GM12878 (cell line): ENCODE measurements around the gene FOXK2. TPM values are rescaled to one million over a fixed set of nuclear protein-coding genes. Genes with fewer than 3 reads are reported as not detected.
"Not testable (repeated sequence)": the region's sequence is repeated elsewhere in the genome, so short reads cannot be mapped to it uniquely, and the experiment has no call there.

Experiments used
- ATAC-seq: fragments of 200-7000 bp; cut with Tn5 transposase; 3 replicates; pipeline ENCODE4 v1.9.1; 2020; ENCODE audit warnings: mild to moderate bottlenecking, moderate library complexity
- BruUV-seq: library from RNA; stranded (reverse); fragments of 400-500 nt; replicated peaks from 2 replicates; lab custom pipeline; 2021; lab: Mats Ljungman, UMichigan
- CTCF ChIA-PET: fragments of 300-600 bp; sonication (Branson Sonifier 250); formaldehyde crosslinking; extraction: SDS; loops from one replicate; lab custom pipeline; 2021; ENCODE audit warnings: inconsistent platforms; lab: Yijun Ruan, JAX
- POLR2A ChIA-PET: fragments of 350-600 bp; formaldehyde crosslinking; extraction: SDS; loops from one replicate; lab custom pipeline; 2021; ENCODE audit warnings: inconsistent platforms; lab: Charles Lee
- RAD21 ChIA-PET: fragments of 300-600 bp; sonication (Branson Sonifier 250); formaldehyde crosslinking; loops from one replicate; lab custom pipeline; 2023; ENCODE audit warnings: antibody characterized with exemption; ENCODE audit not compliant: unreplicated experiment; lab: Charles Lee
- SMC1A ChIA-PET: fragments of 300-600 bp; sonication (Branson Sonifier 250); formaldehyde crosslinking; loops from one replicate; lab custom pipeline; 2023; ENCODE audit not compliant: unreplicated experiment, uncharacterized antibody; lab: Charles Lee
- DNase-seq: peaks from one replicate; pipeline ENCODE4 v3.0.0-alpha.2; 2011; ENCODE audit warnings: low read depth, low spot score
- FAIRE-seq: peaks from 3 replicates; lab custom pipeline; 2011; peaks lifted over from hg19 to GRCh38; lab: Jason Lieb, UNC
- H2AFZ ChIP-seq: 2 replicates; pipeline ENCODE4 v1.6.0; 2011; ENCODE audit warnings: low read depth, low read length, control low read depth; ENCODE audit not compliant: control insufficient read depth
- H3K27ac ChIP-seq: 2 replicates; pipeline ENCODE4 v1.5.1; 2011; ENCODE audit warnings: control low read depth; ENCODE audit not compliant: control insufficient read depth, insufficient read depth
- H3K27me3 ChIP-seq, 2 experiments: replicated peaks in 1 of 2; 2 replicates each; pipeline versions ENCODE4 v1.6.0 to v1.6.1; 2011; ENCODE audit warnings: low read length in 1 of 2; ENCODE audit not compliant: control insufficient read depth in 2 of 2, insufficient read depth in 2 of 2
- H3K36me3 ChIP-seq, 2 experiments: 2 replicates each; pipeline ENCODE4 v1.5.1; 2011; ENCODE audit warnings: low read length in 1 of 2; ENCODE audit not compliant: control insufficient read depth in 2 of 2, insufficient read depth in 2 of 2
- H3K4me1 ChIP-seq: 2 replicates; pipeline ENCODE4 v1.6.1; 2011; ENCODE audit warnings: mild to moderate bottlenecking, low read length, moderate library complexity, mixed read lengths; ENCODE audit not compliant: control insufficient read depth, insufficient read depth
- H3K4me2 ChIP-seq: 2 replicates; pipeline ENCODE4 v1.6.0; 2011; ENCODE audit warnings: control low read depth; ENCODE audit not compliant: control insufficient read depth, insufficient read depth
- H3K4me3 ChIP-seq: fragments of 200-600 bp; sonication (generic); 2 replicates; pipeline ENCODE4 v1.5.1; 2016
- H3K79me2 ChIP-seq: 2 replicates; pipeline ENCODE4 v1.6.0; 2011; ENCODE audit warnings: low read length; ENCODE audit not compliant: control insufficient read depth, insufficient read depth
- H3K9ac ChIP-seq: 2 replicates; pipeline ENCODE4 v1.8.0; 2011; ENCODE audit warnings: low read length, control low read depth, mixed read lengths; ENCODE audit not compliant: control insufficient read depth, insufficient read depth
- H3K9me3 ChIP-seq: replicated peaks from 3 replicates; pipeline ENCODE4 v1.5.1; 2011; ENCODE audit warnings: mild to moderate bottlenecking, low read length; ENCODE audit not compliant: control insufficient read depth, insufficient read depth
- H4K20me1 ChIP-seq: 2 replicates; pipeline ENCODE4 v1.6.0; 2011; ENCODE audit not compliant: control insufficient read depth, insufficient read depth
- ZNF687 ChIP-seq: fragments of 450-650 bp; IDR thresholded peaks from 2 replicates; pipeline ENCODE4 v1.6.1; 2017; ENCODE audit warnings: mild to moderate bottlenecking, moderate library complexity
- WGBS: methylation state at CpG from one replicate; pipeline ENCODE4 v1.1.6; 2016; ENCODE audit warnings: low lambda C conversion rate; ENCODE audit not compliant: insufficient replicate concordance, insufficient coverage; ENCODE audit errors: missing lambda C conversion rate; 5-methylcytosine and 5-hydroxymethylcytosine counted together
- in situ Hi-C: fragments of 300-500 bp; cut with MboI; formaldehyde crosslinking; loops from 9 replicates; pipeline ENCODE4 v1.14.3; 2018; ENCODE audit warnings: mixed read lengths
- intact Hi-C: fragments of 100-400 bp; cut with micrococcal nuclease; formaldehyde crosslinking; loops from one replicate; pipeline ENCODE4 v1.14.2; 2022; ENCODE audit not compliant: unreplicated experiment
- polyA plus RNA-seq, 11 experiments: library from polyadenylated mRNA; depleted of rRNA in 4 of 11; unstranded in 6 of 11; stranded (reverse) in 5 of 11; fragments of >200 nt; fragmentation: Nextera tagmentation in 4 of 11; fragmentation: Illumina TruSeq in 1 of 11; extraction: Ambion mirVana in 4 of 11; extraction: Trizol in 1 of 11; gene quantifications; 1 replicate in 1 of 11; 2 replicates in 10 of 11; pipeline versions ENCODE4 v1.2.1 to v1.2.3, GENCODE V29; 2011 to 2016; ENCODE audit warnings: inconsistent platforms in 2 of 11, missing spikeins in 2 of 11, low read depth in 1 of 11
- total RNA-seq, 4 experiments: library from RNA; depleted of rRNA in 3 of 4; stranded (reverse); fragments of >200 nt in 3 of 4; fragmentation: Illumina TruSeq in 1 of 4; extraction: Trizol in 1 of 4; gene quantifications; 2 replicates each; pipeline versions ENCODE4 v1.2.1 to v1.2.3, GENCODE V29; 2013 to 2021

FOXK2 gene
- total and polyA plus RNA-seq, 10 of the 15 experiments (the other 5 are each of a cell fraction or from before 2014, with no cell fraction given), result 2.4 to 56.8 (median 34.4) TPM

DNA sequence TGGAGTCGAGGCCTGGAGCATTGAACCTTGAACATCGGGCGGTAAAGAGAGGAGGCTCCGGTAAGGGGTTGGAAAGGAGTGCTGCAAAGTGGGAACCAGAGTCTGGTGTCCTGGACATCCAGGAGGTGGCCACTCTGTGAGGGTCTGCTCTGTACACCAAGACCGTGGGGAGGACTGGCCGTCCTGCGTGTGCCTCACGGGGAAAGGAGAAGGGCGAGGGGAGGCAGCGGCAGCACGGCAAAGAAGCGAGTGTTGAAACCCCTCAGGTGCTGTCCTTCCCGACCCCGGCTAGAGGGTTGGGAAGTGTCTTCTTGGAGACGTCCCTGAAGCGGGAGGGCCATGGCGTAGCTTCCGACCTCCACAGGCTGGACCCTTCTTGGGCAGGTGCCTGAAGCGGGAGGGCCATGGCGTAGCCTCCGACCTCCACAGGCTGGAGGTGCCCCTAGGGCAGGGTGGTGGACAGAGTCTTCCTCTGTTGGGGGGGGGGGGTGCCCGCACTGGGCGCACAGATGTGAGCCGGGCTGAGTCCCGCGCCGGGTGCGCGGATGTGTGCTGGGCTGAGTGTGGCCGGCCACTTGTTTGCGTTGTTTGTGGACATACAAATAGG lies 42.0 kb downstream of the FOXK2 start (continued):
- no peak for TF ChIP-seq ZNF687

GRCh38 chr17:82562718-82563220 lies 43.2 kb downstream of the FOXK2 start:
- SMC1A ChIA-PET, H3K27ac ChIP-seq, H4K20me1 ChIP-seq, RAD21 ChIA-PET, H3K4me3 ChIP-seq, in situ Hi-C loops, BruUV-seq, DNase-seq, H3K9ac ChIP-seq, H3K4me2 ChIP-seq, H3K9me3 ChIP-seq, intact Hi-C loops, CTCF ChIA-PET, FAIRE-seq, H2AFZ ChIP-seq, ATAC-seq, POLR2A ChIA-PET, H3K4me1 ChIP-seq, H3K27me3 ChIP-seq: not testable (repeated sequence)
- Histone ChIP-seq H3K36me3 (peaks cover 16 to 24% of the 10 kb centered on the region in 2 experiments; a peak in 3 of 4 replicates), H3K79me2 (peaks cover 35% of the 10 kb centered on the region)
- WGBS, result 92% methylated on average over 7 of the region's 7 CpGs
